Subcutaneous adipose tissue (tissue), 4 donors: ENCODE measurements around the gene OBP2B. TPM values are rescaled to one million over a fixed set of nuclear protein-coding genes. Genes with fewer than 3 reads are reported as not detected.

ENCODE experiments used
- CTCF ChIP-seq: fragments of 450-650 bp; IDR thresholded peaks from one replicate; pipeline ENCODE4 v1.5.1; 2016; ENCODE audit warnings: low read depth, mild to moderate bottlenecking, control low read depth, antibody characterized with exemption, moderate library complexity
- total RNA-seq, 4 donors: library from RNA; depleted of rRNA; stranded (reverse); fragments of >200 nt; gene quantifications; one replicate each; pipeline ENCODE4 v1.1.0, GENCODE V29; 2016

Gene OBP2B
- total RNA-seq, 4 donors from 2014 or later = not detected

DNA sequence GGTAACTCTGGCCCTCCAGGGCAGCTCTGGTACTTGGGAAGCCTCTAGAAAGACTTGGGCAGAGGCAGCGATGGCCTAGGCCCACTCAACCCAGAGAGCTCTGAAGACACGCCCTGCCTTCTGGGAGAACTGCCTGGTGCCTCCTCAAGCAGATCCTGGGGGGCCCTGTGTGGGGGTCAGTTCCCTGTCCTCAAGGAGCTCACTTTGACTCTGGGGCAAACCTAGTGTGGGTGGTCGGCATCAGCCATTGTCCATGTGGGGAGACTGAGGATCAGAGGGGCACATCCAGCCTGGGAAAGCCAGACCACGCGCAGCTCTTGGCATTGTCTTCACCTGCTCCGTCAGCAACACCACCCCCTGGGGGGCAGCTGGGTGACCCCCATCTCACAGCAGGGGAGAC is 37.9 kb upstream of the OBP2B start:
- TF ChIP-seq CTCF = no peak

DNA sequence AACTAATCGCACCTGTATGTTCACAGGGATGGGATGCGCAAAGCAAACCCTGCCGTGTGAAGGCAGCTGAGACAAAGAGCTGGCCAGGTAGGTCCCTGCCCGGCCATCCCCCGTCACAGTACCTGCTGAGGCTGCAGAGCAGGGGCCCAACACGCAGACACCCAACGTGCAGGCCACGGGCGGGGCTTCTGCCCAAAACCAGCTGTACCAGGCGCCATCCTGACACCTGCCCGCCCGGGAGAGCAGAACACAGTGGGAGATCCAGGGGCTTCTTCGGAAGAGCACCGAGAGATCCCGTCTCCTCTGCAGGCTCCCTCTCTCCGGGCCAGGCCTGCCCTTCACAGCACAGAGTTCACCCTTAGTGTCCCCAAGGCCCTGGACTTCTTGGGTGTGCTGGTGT is 37.5 kb upstream of the OBP2B start:
- no peak for TF ChIP-seq CTCF

- TF ChIP-seq CTCF = no peak
Measured at GRCh38 chr9:133242991-133243390, 33.9 kb upstream of the OBP2B start.

DNA sequence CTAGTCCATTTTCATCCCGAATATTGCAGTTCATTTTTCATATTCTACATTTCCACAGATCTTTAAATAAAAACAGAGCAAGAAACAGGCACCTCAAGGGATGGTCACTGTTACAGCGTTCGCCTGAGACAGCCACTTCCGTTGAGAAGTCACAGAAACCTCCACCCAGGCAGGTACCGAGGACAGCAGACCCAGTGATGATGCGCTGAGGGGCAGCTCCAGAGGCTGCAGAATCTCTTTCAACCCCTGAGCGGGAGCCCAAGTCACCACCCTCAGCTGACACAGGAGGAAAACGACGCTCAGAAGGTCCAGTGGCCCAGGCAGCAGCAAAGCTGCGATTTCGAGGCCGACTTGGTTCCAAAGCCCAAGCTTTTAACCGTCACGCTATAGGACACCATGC is 33.2 kb upstream of the OBP2B start:
- TF ChIP-seq CTCF = no peak

DNA sequence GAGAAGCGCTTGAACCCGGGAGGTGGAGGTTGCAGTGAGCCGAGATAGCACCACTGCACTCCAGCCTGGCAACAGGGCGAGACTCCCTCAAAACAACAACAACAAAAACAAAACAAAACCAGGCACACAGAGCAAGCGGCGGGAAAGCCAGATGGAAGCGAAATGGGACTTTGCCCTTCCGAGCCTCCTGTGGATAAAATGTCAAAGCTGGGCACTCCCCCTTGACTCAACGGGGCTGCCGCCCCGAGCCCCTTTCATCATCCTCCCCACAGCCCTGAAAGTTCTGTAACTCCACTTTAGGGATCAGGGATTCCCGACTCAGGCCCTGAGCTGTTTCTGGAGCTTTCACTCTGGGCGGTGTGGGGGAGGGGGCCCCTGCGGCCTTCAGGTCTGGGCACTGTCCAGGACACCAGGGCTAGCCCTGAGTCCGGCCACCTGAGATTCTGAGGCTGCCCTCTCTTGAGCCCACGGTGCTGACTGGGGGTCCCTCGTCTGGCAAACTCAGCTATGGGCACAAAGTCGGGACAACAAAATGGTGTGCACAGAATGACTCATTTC is 30.6 kb upstream of the OBP2B start:
- TF ChIP-seq CTCF = no peak

DNA sequence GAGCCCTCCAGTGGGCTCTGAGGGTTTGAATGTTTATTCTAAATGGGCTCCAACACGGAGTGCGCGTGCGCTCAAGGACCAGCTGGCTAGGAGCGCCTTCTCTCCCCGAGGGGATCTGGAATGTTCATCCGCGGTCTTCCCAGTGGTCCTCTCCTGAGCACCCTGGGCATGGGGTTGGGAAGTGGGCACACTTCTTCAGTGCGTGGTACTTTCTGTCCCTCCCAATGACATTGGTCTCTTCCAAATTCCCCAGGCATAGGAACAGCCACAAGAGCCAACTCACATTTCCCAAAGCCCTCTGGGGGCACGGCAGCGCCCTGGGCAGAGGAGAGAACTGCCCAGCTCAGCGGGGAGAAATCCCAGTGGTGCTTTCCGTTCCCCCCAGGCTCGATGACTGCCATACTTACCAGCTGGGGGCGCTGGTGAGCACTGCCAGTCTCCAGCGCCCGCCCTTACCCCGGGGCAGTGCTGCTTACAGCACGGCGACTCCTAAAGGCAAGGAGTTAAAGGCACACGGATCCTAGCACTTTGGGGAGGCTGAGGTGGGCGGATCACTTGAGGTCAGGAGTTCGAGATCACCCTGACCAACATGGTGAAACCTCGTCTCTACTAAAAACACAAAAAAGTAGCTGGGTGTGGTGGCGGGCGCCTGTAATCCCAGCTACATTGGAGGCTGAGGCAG is 29.9 kb upstream of the OBP2B start:
- TF ChIP-seq CTCF = no peak

GRCh38 chr9:133238272-133238850 is 29.3 kb upstream of the OBP2B start:
- no peak for TF ChIP-seq CTCF
